ENCODE measurements around the gene PLCG1. TPM values are rescaled to one million over a fixed set of nuclear protein-coding genes. Genes with fewer than 3 reads are reported as not detected.

Gene PLCG1
- total and polyA plus RNA-seq, 2 of the 8 experiments (the other 6 are each of a cell fraction or from before 2014, with no cell fraction given), result 103 to 154 TPM

DNA sequence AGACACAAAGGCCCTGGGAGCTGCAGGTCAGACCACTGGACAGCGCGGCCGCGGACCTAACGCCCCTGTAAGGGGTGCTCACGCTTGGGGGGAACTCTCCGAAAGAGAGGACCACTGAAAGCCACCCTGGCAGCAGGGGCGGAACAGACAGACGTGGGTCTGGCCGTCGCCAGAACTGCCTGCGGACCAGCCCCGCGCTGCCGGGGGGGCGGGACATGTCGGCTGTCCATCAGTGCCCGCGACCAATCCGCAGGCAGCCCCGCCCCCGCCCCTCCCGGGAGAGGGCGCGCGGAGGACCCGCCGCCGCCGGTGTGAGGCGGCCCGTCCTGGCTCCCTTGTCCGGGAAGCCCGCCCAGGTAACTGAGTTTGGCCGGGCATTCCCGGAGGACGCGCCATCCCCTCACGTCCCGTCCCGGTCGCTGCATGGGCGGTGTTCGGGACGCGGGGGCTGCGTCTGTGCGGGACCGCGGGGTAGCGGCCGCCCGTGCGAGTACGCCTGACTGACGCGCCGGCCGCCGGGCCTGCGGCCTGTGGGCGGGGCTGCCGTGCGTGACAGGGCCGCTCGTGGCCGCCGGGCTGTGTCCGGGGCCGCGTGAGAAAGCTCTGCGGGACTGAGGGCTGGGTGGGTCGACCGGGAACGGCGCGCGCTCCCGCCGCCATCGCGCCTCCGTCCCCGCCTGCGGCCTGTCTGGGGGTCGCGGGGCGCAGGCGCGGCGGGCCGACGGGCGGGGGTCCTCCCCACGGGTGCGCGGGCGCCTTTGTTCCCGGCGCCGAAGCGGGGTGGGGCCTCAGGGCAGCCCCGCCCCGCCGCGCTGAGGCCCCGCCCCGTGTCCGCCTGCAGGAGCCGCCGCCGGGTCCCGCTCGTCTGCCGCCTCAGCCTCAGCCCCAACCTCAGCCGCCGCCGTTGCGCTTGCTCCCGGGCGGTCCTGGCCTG, at the start of gene PLCG1 (continued):
- TF ChIP-seq, protein P1, sequence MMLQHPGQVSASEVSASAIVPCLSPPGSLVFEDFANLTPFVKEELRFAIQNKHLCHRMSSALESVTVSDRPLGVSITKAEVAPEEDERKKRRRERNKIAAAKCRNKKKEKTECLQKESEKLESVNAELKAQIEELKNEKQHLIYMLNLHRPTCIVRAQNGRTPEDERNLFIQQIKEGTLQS (IDR thresholded peaks at IDR 0.05; ENCODE audit: insufficient read depth, low read depth, low read length), result no peak
- peak; percentile 31; the same call in 1 of the 2 replicates for TF ChIP-seq CREB1 (IDR thresholded peaks at IDR 0.05)
- TF ChIP-seq RXRA (IDR thresholded peaks at IDR 0.05; ENCODE audit: insufficient read depth, low read depth, low read length), result no peak
- peak; percentile 94 for TF ChIP-seq PHF8 (conservative IDR thresholded peaks at IDR 0.05; ENCODE audit: low read depth, low read length)
- peak; percentile 81; the same call in 1 of the 2 replicates for TF ChIP-seq TAF1 (IDR thresholded peaks at IDR 0.05; ENCODE audit: low read depth, low read length)
- TF ChIP-seq GABPA (IDR thresholded peaks at IDR 0.05; ENCODE audit: borderline replicate concordance, insufficient read depth, low read length), result no peak
- TF ChIP-seq SP4 (IDR thresholded peaks at IDR 0.05; ENCODE audit: low read length), result peak; percentile 89
- TF ChIP-seq RFX5 (IDR thresholded peaks at IDR 0.05; ENCODE audit: borderline replicate concordance, low read depth, low read length), result no peak
- TF ChIP-seq SP2 (IDR thresholded peaks at IDR 0.05; ENCODE audit: low read length), result peak; percentile 38; the same call in 1 of the 2 replicates
- TF ChIP-seq RBBP5 (IDR thresholded peaks at IDR 0.05; ENCODE audit: borderline replicate concordance, low read depth, low read length), result no peak; the same call in 1 of the 2 replicates
- no peak for TF ChIP-seq BCL11A (IDR thresholded peaks at IDR 0.05; ENCODE audit: low read depth in 2 of 2, low read length in 2 of 2)
- no peak for TF ChIP-seq JUN (IDR thresholded peaks at IDR 0.05; ENCODE audit: low read depth, low read length)
